ENCODE data around the gene MYH14. TPM values are rescaled to one million over a fixed set of nuclear protein-coding genes. Genes with fewer than 3 reads are reported as not detected.

MYH14 gene
- total RNA-seq, 1 donor = not detected

GRCh38 chr19:50252111-50252886, 48.9 kb downstream of the MYH14 start:
- Histone ChIP-seq H3K27me3 (ENCODE audit: insufficient read depth, low read length) (no peaks in the 10 kb centered on the region), H3K9me3 (ENCODE audit: low read depth, low read length) (peaks cover 7% of the 10 kb centered on the region), H3K4me3 (ENCODE audit: low read length) (no peak overlapping the region)

GRCh38 chr19:50252887-50253268, 49.5 kb downstream of the MYH14 start:
- H3K27me3 ChIP-seq (ENCODE audit: insufficient read depth, low read length) = no peaks in the 10 kb centered on the region
- no peak overlapping the region for H3K4me3 ChIP-seq (ENCODE audit: low read length)
- H3K9me3 ChIP-seq (ENCODE audit: low read depth, low read length) = peaks cover 7% of the 10 kb centered on the region
- H3K4me1 ChIP-seq (ENCODE audit: insufficient read depth, low read length) = no peaks in the 10 kb centered on the region

More at GRCh38 chr19:50252111-50252886, 48.9 kb downstream of the MYH14 start:
- H3K4me1 ChIP-seq (ENCODE audit: insufficient read depth, low read length) = no peaks in the 10 kb centered on the region

GRCh38 chr19:50255115-50255514, 51.7 kb downstream of the MYH14 start:
- no peaks in the 10 kb centered on the region for H3K4me1 ChIP-seq (ENCODE audit: insufficient read depth, low read length)
- H3K27me3 ChIP-seq (ENCODE audit: insufficient read depth, low read length) = no peaks in the 10 kb centered on the region
- H3K9me3 ChIP-seq (ENCODE audit: low read depth, low read length) = peaks cover 7% of the 10 kb centered on the region
- no peak overlapping the region for H3K4me3 ChIP-seq (ENCODE audit: low read length)

- no peak overlapping the region for H3K4me3 ChIP-seq (ENCODE audit: low read length)
- no peaks in the 10 kb centered on the region for H3K27me3 ChIP-seq (ENCODE audit: insufficient read depth, low read length)
- peaks cover 7% of the 10 kb centered on the region for H3K9me3 ChIP-seq (ENCODE audit: low read depth, low read length)
- H3K4me1 ChIP-seq (ENCODE audit: insufficient read depth, low read length) = no peaks in the 10 kb centered on the region
These were observed 53.7 kb downstream of the MYH14 start for GRCh38 chr19:50257141-50257540.

GRCh38 chr19:50258918-50259372, 55.5 kb downstream of the MYH14 start:
- no peaks in the 10 kb centered on the region for H3K9me3 ChIP-seq (ENCODE audit: low read depth, low read length)
- no peaks in the 10 kb centered on the region for H3K4me1 ChIP-seq (ENCODE audit: insufficient read depth, low read length)
- no peaks in the 10 kb centered on the region for H3K27me3 ChIP-seq (ENCODE audit: insufficient read depth, low read length)
- H3K4me3 ChIP-seq (ENCODE audit: low read length) = no peak overlapping the region

- H3K9me3 ChIP-seq (ENCODE audit: low read depth, low read length) = no peaks in the 10 kb centered on the region
- H3K4me1 ChIP-seq (ENCODE audit: insufficient read depth, low read length) = no peaks in the 10 kb centered on the region
- H3K27me3 ChIP-seq (ENCODE audit: insufficient read depth, low read length) = no peaks in the 10 kb centered on the region
- H3K4me3 ChIP-seq (ENCODE audit: low read length) = no peak overlapping the region
These were observed 58.1 kb downstream of the MYH14 start for GRCh38 chr19:50261446-50261970.

- H3K27me3 ChIP-seq (ENCODE audit: insufficient read depth, low read length) = no peaks in the 10 kb centered on the region
- no peak overlapping the region for H3K4me3 ChIP-seq (ENCODE audit: low read length)
These were observed 59.8 kb downstream of the MYH14 start for GRCh38 chr19:50263176-50263575.

GRCh38 chr19:50264483-50265186, 61.2 kb downstream of the MYH14 start:
- Histone ChIP-seq H3K27me3 (ENCODE audit: insufficient read depth, low read length) (no peaks in the 10 kb centered on the region), H3K9me3 (ENCODE audit: low read depth, low read length) (no peaks in the 10 kb centered on the region), H3K4me1 (ENCODE audit: insufficient read depth, low read length) (no peaks in the 10 kb centered on the region)

More at GRCh38 chr19:50263176-50263575, 59.8 kb downstream of the MYH14 start:
- Histone ChIP-seq H3K4me1 (ENCODE audit: insufficient read depth, low read length) (no peaks in the 10 kb centered on the region), H3K9me3 (ENCODE audit: low read depth, low read length) (no peaks in the 10 kb centered on the region)

GRCh38 chr19:50266041-50266440, 62.6 kb downstream of the MYH14 start:
- H3K27me3 ChIP-seq (ENCODE audit: insufficient read depth, low read length) = no peaks in the 10 kb centered on the region
- no peaks in the 10 kb centered on the region for H3K9me3 ChIP-seq (ENCODE audit: low read depth, low read length)
- H3K4me1 ChIP-seq (ENCODE audit: insufficient read depth, low read length) = no peaks in the 10 kb centered on the region

More at GRCh38 chr19:50264483-50265186, 61.2 kb downstream of the MYH14 start:
- no peak overlapping the region for H3K4me3 ChIP-seq (ENCODE audit: low read length)

GRCh38 chr19:50266896-50267295, 63.5 kb downstream of the MYH14 start:
- Histone ChIP-seq H3K4me3 (ENCODE audit: low read length) (no peak overlapping the region), H3K27me3 (ENCODE audit: insufficient read depth, low read length) (no peaks in the 10 kb centered on the region), H3K4me1 (ENCODE audit: insufficient read depth, low read length) (no peaks in the 10 kb centered on the region), H3K9me3 (ENCODE audit: low read depth, low read length) (no peaks in the 10 kb centered on the region)

More at GRCh38 chr19:50266041-50266440, 62.6 kb downstream of the MYH14 start:
- no peak overlapping the region for H3K4me3 ChIP-seq (ENCODE audit: low read length)

GRCh38 chr19:50268041-50268440, 64.6 kb downstream of the MYH14 start:
- Histone ChIP-seq H3K27me3 (ENCODE audit: insufficient read depth, low read length) (no peaks in the 10 kb centered on the region), H3K4me3 (ENCODE audit: low read length) (no peak overlapping the region), H3K9me3 (ENCODE audit: low read depth, low read length) (no peaks in the 10 kb centered on the region), H3K4me1 (ENCODE audit: insufficient read depth, low read length) (no peaks in the 10 kb centered on the region)

GRCh38 chr19:50268501-50268900, 65.1 kb downstream of the MYH14 start:
- H3K4me3 ChIP-seq (ENCODE audit: low read length) = no peak overlapping the region
- no peaks in the 10 kb centered on the region for H3K27me3 ChIP-seq (ENCODE audit: insufficient read depth, low read length)
- H3K4me1 ChIP-seq (ENCODE audit: insufficient read depth, low read length) = no peaks in the 10 kb centered on the region
- H3K9me3 ChIP-seq (ENCODE audit: low read depth, low read length) = no peaks in the 10 kb centered on the region

- Histone ChIP-seq H3K27me3 (ENCODE audit: insufficient read depth, low read length) (no peaks in the 10 kb centered on the region), H3K9me3 (ENCODE audit: low read depth, low read length) (no peaks in the 10 kb centered on the region), H3K4me3 (ENCODE audit: low read length) (no peak overlapping the region), H3K4me1 (ENCODE audit: insufficient read depth, low read length) (no peaks in the 10 kb centered on the region)
These were observed 66.2 kb downstream of the MYH14 start for GRCh38 chr19:50269653-50270052.

- Histone ChIP-seq H3K9me3 (ENCODE audit: low read depth, low read length) (no peaks in the 10 kb centered on the region), H3K27me3 (ENCODE audit: insufficient read depth, low read length) (no peaks in the 10 kb centered on the region), H3K4me1 (ENCODE audit: insufficient read depth, low read length) (no peaks in the 10 kb centered on the region), H3K4me3 (ENCODE audit: low read length) (no peak overlapping the region)
These were observed 69.0 kb downstream of the MYH14 start for GRCh38 chr19:50272263-50272897.

- H3K9me3 ChIP-seq (ENCODE audit: low read depth, low read length) = no peaks in the 10 kb centered on the region
- no peaks in the 10 kb centered on the region for H3K4me1 ChIP-seq (ENCODE audit: insufficient read depth, low read length)
- no peaks in the 10 kb centered on the region for H3K27me3 ChIP-seq (ENCODE audit: insufficient read depth, low read length)
- no peak overlapping the region for H3K4me3 ChIP-seq (ENCODE audit: low read length)
These were observed 70.4 kb downstream of the MYH14 start for GRCh38 chr19:50273821-50274220.
